Measurements from ENCODE around the gene ACSF2.

- TF ChIP-seq ISL1 (CRISPR knock-in tag; IDR thresholded peaks at IDR 0.05): no peak
- no peak for TF ChIP-seq ZNF565 (CRISPR knock-in tag; conservative IDR thresholded peaks at IDR 0.05; ENCODE audit: low read depth)
- TF ChIP-seq RARB (CRISPR knock-in tag; IDR thresholded peaks at IDR 0.05): no peak
- TF ChIP-seq PATZ1 (CRISPR knock-in tag; IDR thresholded peaks at IDR 0.05; ENCODE audit: borderline replicate concordance): no peak
- no peak for TF ChIP-seq CREB5 (CRISPR knock-in tag; IDR thresholded peaks at IDR 0.05; ENCODE audit: low read depth)
Measured at GRCh38 chr17:50426814-50427787, 1.1 kb downstream of the ACSF2 start.

Data from SK-N-SH treated with all-trans-retinoic acid at 6 μM for 48 hours (cell line).